NCI-H2029 (cell line): ENCODE measurements around the gene TBX4.
"Not testable (repeated sequence)": the region's sequence is repeated elsewhere in the genome, so short reads cannot be mapped to it uniquely, and the experiment has no call there.

Source experiments
- DNase-seq: peaks from one replicate; lab custom pipeline; 2025; lab: John Stamatoyannopoulos, UW

Gene TBX4

GRCh38 chr17:61498042-61498994, 46.1 kb downstream of the TBX4 start:
- DNase-seq: no peak

GRCh38 chr17:61499632-61500031, 47.4 kb downstream of the TBX4 start:
- DNase-seq: no peak

GRCh38 chr17:61500287-61500686, 48.1 kb downstream of the TBX4 start:
- DNase-seq: no peak

- no peak for DNase-seq
Measured at GRCh38 chr17:61502292-61502691, 50.1 kb downstream of the TBX4 start.

GRCh38 chr17:61503961-61504360, 51.7 kb downstream of the TBX4 start:
- no peak for DNase-seq

- DNase-seq: no peak
Measured at GRCh38 chr17:61504697-61505096, 52.5 kb downstream of the TBX4 start.

- no peak for DNase-seq
Measured at GRCh38 chr17:61505846-61506627, 53.8 kb downstream of the TBX4 start.

GRCh38 chr17:61507383-61508066, 55.3 kb downstream of the TBX4 start:
- DNase-seq: no peak

GRCh38 chr17:61508912-61509311, 56.7 kb downstream of the TBX4 start:
- DNase-seq: no peak

- not testable (repeated sequence) for DNase-seq
Measured at GRCh38 chr17:61509454-61509853, 57.2 kb downstream of the TBX4 start.

GRCh38 chr17:61510237-61510636, 58.0 kb downstream of the TBX4 start:
- DNase-seq: no peak

GRCh38 chr17:61510991-61511390, 58.8 kb downstream of the TBX4 start:
- DNase-seq: no peak

- DNase-seq: no peak
Measured at GRCh38 chr17:61511480-61512182, 59.4 kb downstream of the TBX4 start.

GRCh38 chr17:61514491-61514890, 62.3 kb downstream of the TBX4 start:
- DNase-seq: no peak

- DNase-seq: no peak
Measured at GRCh38 chr17:61517265-61517664, 65.0 kb downstream of the TBX4 start.

GRCh38 chr17:61517843-61518606, 65.8 kb downstream of the TBX4 start:
- DNase-seq: no peak

GRCh38 chr17:61519139-61519538, 66.9 kb downstream of the TBX4 start:
- no peak for DNase-seq

- DNase-seq: no peak
Measured at GRCh38 chr17:61519754-61520440, 67.7 kb downstream of the TBX4 start.

- no peak for DNase-seq
Measured at GRCh38 chr17:61520897-61521296, 68.7 kb downstream of the TBX4 start.

GRCh38 chr17:61522088-61522487, 69.9 kb downstream of the TBX4 start:
- no peak for DNase-seq
